22Rv1 (cell line): Measurements from ENCODE around the gene VASH1.

Experiments used
- CTCF ChIP-seq: fragments of 450-650 bp; IDR thresholded peaks from 2 replicates; pipeline ENCODE4 v1.5.1; 2017; ENCODE audit warnings: mild to moderate bottlenecking
- ZFX ChIP-seq: fragments of 450-650 bp; IDR thresholded peaks from 2 replicates; pipeline ENCODE4 v1.6.1; 2017; ENCODE audit warnings: antibody characterized with exemption, borderline replicate concordance

DNA sequence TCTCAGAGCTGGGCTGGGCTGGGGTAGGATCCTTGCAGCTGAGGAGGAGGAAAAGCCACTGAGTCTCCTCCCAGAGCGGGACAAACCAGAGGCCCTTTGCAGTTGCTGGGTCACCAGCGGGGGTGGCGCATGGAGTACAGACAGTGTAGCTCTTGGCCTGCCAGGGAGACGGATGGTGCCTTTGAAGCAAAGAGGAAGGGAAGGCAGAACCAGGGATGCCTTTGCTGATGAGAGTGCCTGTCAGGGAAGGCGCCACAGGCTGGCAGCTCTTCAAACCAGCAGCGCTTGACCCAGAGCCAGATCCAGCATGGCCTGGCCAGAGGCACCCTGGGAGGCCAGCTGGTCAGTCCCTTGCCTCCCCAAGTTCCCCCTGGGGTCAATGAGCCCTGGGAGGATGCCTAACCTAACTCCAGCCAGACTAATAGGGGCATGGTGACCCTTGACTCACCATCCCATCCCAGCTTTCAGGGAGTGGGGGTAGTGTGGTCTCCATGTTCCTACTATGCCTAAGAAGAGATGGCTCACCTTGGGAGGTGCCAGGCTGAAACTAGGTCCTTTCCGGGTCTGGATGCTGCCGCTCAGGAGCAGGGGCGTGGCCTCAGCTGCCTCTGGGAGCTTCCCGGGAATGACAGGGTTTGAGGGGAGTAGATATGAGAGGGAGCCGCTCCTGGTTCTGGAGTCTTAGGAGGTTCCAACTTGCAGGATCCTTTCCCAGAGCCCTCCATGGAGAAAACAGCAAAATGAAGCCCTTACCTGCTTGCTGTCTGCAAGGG is 19.8 kb downstream of the VASH1 start:
- TF ChIP-seq CTCF (no peak), ZFX (no peak)
